Hepatocyte (in vitro differentiated cells): ENCODE measurements around the gene RBM15B. TPM values are rescaled to one million over a fixed set of nuclear protein-coding genes. Genes with fewer than 3 reads are reported as not detected.

Experiments
- DNase-seq: peaks from one replicate; pipeline ENCODE4 v3.0.0-alpha.2; 2016; ENCODE audit warnings: low spot score
- H2AFZ ChIP-seq: fragments of 200-600 bp; sonication (generic); 2 replicates; pipeline ENCODE4 v1.6.0; 2016; ENCODE audit warnings: antibody characterized with exemption, mild to moderate bottlenecking
- H3K27ac ChIP-seq: fragments of 200-600 bp; sonication (generic); 2 replicates; pipeline ENCODE4 v1.5.1; 2016; ENCODE audit warnings: mild to moderate bottlenecking
- H3K27me3 ChIP-seq: fragments of 200-600 bp; sonication (generic); 2 replicates; pipeline ENCODE4 v1.6.1; 2016
- H3K36me3 ChIP-seq: fragments of 200-600 bp; sonication (generic); replicated peaks from 2 replicates; pipeline ENCODE4 v1.5.1; 2016; ENCODE audit warnings: low read depth; ENCODE audit not compliant: insufficient read depth
- H3K4me1 ChIP-seq: fragments of 200-600 bp; sonication (generic); 2 replicates; pipeline ENCODE4 v1.5.1; 2016; ENCODE audit warnings: mild to moderate bottlenecking, moderate library complexity; ENCODE audit not compliant: insufficient read depth
- H3K4me2 ChIP-seq: fragments of 200-600 bp; sonication (generic); 2 replicates; pipeline ENCODE4 v1.6.0; 2016
- H3K4me3 ChIP-seq: fragments of 200-600 bp; sonication (generic); 2 replicates; pipeline ENCODE4 v1.5.1; 2016; ENCODE audit warnings: mild to moderate bottlenecking
- H3K79me2 ChIP-seq: fragments of 200-600 bp; sonication (generic); 2 replicates; pipeline ENCODE4 v1.6.0; 2017; ENCODE audit warnings: mild to moderate bottlenecking
- H3K9me2 ChIP-seq: fragments of 200-600 bp; sonication (generic); replicated peaks from 2 replicates; pipeline ENCODE4 v1.6.0; 2017; ENCODE audit warnings: mild to moderate bottlenecking; ENCODE audit not compliant: insufficient read depth
- H3K9me3 ChIP-seq: fragments of 200-600 bp; sonication (generic); 2 replicates; pipeline ENCODE4 v1.5.1; 2016; ENCODE audit warnings: low read depth, mild to moderate bottlenecking
- H4K20me1 ChIP-seq: fragments of 200-600 bp; sonication (generic); 2 replicates; pipeline ENCODE4 v1.6.0; 2016; ENCODE audit warnings: mild to moderate bottlenecking; ENCODE audit not compliant: insufficient read depth, poor library complexity, severe bottlenecking
- EZH2 ChIP-seq: fragments of 200-600 bp; sonication (generic); IDR thresholded peaks from 2 replicates; pipeline ENCODE4 v1.6.1; 2016; ENCODE audit warnings: antibody characterized with exemption, mild to moderate bottlenecking, borderline replicate concordance
- EZH2phosphoT487 ChIP-seq: fragments of 200-600 bp; sonication (generic); IDR thresholded peaks from one replicate; pipeline ENCODE4 v1.6.1; 2018; ENCODE audit warnings: antibody characterized with exemption, mild to moderate bottlenecking, low read depth, moderate library complexity; ENCODE audit not compliant: unreplicated experiment, severe bottlenecking
- WGBS: methylation state at CpG from one replicate; pipeline ENCODE4 v1.1.6; 2016; ENCODE audit warnings: low lambda C conversion rate; ENCODE audit errors: missing lambda C conversion rate; 5-methylcytosine and 5-hydroxymethylcytosine counted together
- polyA plus RNA-seq: library from polyadenylated mRNA; unstranded; fragments of >200 nt; fragmentation: Nextera tagmentation; extraction: Ambion mirVana; gene quantifications from 2 replicates; pipeline ENCODE4 v1.2.1, GENCODE V29; 2016
- total RNA-seq: library from RNA; depleted of rRNA; stranded (reverse); fragments of >200 nt; gene quantifications from 2 replicates; pipeline ENCODE4 v1.2.3, GENCODE V29; 2014
- TF ChIP-seq, protein P1 (sequence below): fragments of 200-600 bp; sonication (generic); IDR thresholded peaks from 2 replicates; pipeline ENCODE4 v1.5.1; 2016; ENCODE audit warnings: antibody characterized with exemption, mild to moderate bottlenecking; ENCODE audit not compliant: poor library complexity

Gene RBM15B
- total and polyA plus RNA-seq, 2 experiments from 2014 or later = 31.0 to 33.3 TPM

DNA sequence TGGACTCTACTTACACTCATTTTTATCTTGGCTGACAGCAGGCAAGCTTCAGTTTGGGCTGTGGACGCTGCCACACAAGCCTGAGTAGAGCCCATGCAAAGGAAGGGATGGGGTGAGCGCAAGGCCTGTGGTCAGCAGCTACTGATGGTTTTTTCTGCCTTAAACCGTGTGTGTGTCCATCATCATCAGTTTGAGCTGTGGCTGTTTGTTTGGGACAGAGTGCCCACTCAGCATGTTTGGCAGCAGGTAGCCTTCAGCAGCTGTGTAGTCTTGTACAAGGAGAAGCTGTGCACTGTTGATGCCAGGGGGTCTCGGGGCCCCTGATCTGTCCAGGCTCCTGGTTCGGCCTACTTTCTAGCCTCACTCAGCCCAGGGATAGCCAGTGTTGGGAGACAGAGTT is 3.5 kb downstream of the RBM15B start:
- Histone ChIP-seq H3K4me3 (no peak overlapping the region), H3K27ac (no peak overlapping the region), H4K20me1 (peaks cover 45% of the 10 kb centered on the region), H3K9me3 (no peaks in the 10 kb centered on the region), H3K79me2 (peaks cover 49% of the 10 kb centered on the region), H3K9me2 (no peaks in the 10 kb centered on the region), H3K4me2 (peak overlapping the region; percentile 37), H3K4me1 (peaks cover 38% of the 10 kb centered on the region), H3K27me3 (no peaks in the 10 kb centered on the region), H2AFZ (no peak overlapping the region), H3K36me3 (peaks cover 3% of the 10 kb centered on the region)
- TF ChIP-seq, protein P1, sequence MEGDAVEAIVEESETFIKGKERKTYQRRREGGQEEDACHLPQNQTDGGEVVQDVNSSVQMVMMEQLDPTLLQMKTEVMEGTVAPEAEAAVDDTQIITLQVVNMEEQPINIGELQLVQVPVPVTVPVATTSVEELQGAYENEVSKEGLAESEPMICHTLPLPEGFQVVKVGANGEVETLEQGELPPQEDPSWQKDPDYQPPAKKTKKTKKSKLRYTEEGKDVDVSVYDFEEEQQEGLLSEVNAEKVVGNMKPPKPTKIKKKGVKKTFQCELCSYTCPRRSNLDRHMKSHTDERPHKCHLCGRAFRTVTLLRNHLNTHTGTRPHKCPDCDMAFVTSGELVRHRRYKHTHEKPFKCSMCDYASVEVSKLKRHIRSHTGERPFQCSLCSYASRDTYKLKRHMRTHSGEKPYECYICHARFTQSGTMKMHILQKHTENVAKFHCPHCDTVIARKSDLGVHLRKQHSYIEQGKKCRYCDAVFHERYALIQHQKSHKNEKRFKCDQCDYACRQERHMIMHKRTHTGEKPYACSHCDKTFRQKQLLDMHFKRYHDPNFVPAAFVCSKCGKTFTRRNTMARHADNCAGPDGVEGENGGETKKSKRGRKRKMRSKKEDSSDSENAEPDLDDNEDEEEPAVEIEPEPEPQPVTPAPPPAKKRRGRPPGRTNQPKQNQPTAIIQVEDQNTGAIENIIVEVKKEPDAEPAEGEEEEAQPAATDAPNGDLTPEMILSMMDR = no peak
- no peak for TF ChIP-seq EZH2
- no peak for TF ChIP-seq EZH2phosphoT487
- 98% methylated on average over 5 of the region's 5 CpGs for WGBS
- no peak for DNase-seq

DNA sequence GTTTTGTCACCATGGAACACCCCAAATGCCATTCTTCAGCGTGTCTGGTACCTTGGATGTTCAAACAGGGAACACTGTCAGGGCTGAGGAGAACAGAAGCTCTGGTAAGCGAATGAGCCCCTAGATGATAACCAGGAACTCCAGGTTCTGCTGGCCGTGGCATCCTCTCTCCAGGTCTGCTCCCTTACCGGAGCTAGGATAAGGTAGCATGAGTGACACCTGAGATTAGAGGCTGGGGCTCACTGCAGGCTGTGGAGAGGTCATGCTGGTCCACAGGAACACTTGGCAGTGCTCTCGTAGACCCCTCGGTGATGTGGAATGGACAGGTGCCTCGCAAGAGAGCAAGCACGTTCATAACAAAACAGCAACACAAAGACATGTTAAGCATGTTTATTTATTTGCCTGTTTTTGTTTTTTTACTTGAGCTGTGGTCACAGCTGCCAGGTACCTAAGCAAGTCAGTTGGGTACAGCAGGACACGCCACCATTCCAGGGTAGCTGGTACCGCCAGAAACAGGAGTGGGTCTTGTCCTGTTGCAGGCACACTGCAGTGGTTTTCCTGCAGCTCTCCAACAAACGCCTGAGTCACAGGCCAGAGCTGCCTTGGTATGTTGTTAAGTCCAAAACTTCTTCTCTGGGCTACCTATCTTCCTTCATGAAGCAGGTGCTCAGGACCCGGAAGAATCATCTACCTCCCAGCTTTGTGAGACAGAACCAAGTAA is 4.6 kb downstream of the RBM15B start:
- H3K4me3 ChIP-seq = no peak overlapping the region
- H3K4me2 ChIP-seq = no peak overlapping the region
- H3K36me3 ChIP-seq = peaks cover 3% of the 10 kb centered on the region
- no peaks in the 10 kb centered on the region for H3K27me3 ChIP-seq
- DNase-seq = no peak
- H3K9me3 ChIP-seq = no peaks in the 10 kb centered on the region
- TF ChIP-seq EZH2 (no peak), EZH2phosphoT487 (no peak)
- TF ChIP-seq, protein P1 = no peak
- 92% methylated on average over 12 of the region's 12 CpGs for WGBS
- no peak overlapping the region for H3K27ac ChIP-seq
- H3K9me2 ChIP-seq = no peaks in the 10 kb centered on the region
- peaks cover 45% of the 10 kb centered on the region for H4K20me1 ChIP-seq
- no peak overlapping the region for H2AFZ ChIP-seq
- peaks cover 30% of the 10 kb centered on the region for H3K4me1 ChIP-seq
- H3K79me2 ChIP-seq = peaks cover 42% of the 10 kb centered on the region

DNA sequence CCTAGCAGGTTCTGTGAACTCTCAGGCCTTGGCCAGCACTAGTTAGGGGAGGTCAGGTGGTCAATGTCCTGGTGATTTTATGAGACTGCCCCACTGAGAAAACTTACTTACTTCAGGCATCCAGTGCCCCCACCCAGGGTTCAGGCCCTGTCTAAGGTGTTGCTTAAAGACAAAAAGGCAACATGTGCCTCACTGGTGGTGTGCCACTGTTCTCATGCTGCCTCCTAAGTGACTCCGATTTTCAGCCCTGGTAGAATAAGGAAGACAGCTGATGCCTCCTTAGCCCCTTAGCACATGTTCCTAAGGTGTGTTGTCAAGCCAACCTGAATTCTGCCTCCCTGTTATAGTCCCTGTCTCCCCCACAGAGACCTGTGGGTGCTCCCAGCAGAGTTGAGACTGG is 5.3 kb downstream of the RBM15B start:
- no peak overlapping the region for H2AFZ ChIP-seq
- TF ChIP-seq EZH2 = no peak
- no peak for TF ChIP-seq EZH2phosphoT487
- TF ChIP-seq, protein P1 = no peak
- no peak for DNase-seq
- peaks cover 45% of the 10 kb centered on the region for H4K20me1 ChIP-seq
- 100% methylated on average over 1 of the region's 1 CpG for WGBS
- no peak overlapping the region for H3K4me3 ChIP-seq
- peaks cover 42% of the 10 kb centered on the region for H3K79me2 ChIP-seq
- no peak overlapping the region for H3K27ac ChIP-seq
- no peaks in the 10 kb centered on the region for H3K9me2 ChIP-seq
- H3K4me2 ChIP-seq = no peak overlapping the region
- no peaks in the 10 kb centered on the region for H3K27me3 ChIP-seq
- peaks cover 3% of the 10 kb centered on the region for H3K36me3 ChIP-seq
- H3K4me1 ChIP-seq = peaks cover 29% of the 10 kb centered on the region
- H3K9me3 ChIP-seq = no peaks in the 10 kb centered on the region
